Natural killer cell (primary cell): ENCODE data around the gene OSGEP. TPM values are rescaled to one million over a fixed set of nuclear protein-coding genes. Genes with fewer than 3 reads are reported as not detected.

Experiments
- ATAC-seq, 3 donors: fragments of 150-1000 bp in 2 of 3; fragments of 200-7000 bp in 1 of 3; cut with Tn5 transposase; 1 replicate in 1 of 3; 2 replicates in 2 of 3; pipeline ENCODE4 v1.10.0; 2021; ENCODE audit warnings: mild to moderate bottlenecking in 2 of 3, moderate library complexity in 2 of 3
- DNase-seq, 2 donors: peaks; one replicate each; pipeline versions ENCODE4 v3.0.0 to v3.0.0-alpha.2; 2013 to 2021; ENCODE audit warnings: mixed read lengths in 1 of 2
- H3K27ac ChIP-seq: one replicate; pipeline ENCODE4 v1.5.1; 2013; ENCODE audit warnings: mild to moderate bottlenecking, low read length
- H3K27me3 ChIP-seq: one replicate; pipeline ENCODE4 v1.6.1; 2013; ENCODE audit warnings: low read length; ENCODE audit not compliant: control insufficient read depth, insufficient read depth
- H3K36me3 ChIP-seq: one replicate; pipeline ENCODE4 v1.6.1; 2013; ENCODE audit warnings: low read length; ENCODE audit not compliant: control insufficient read depth, insufficient read depth
- H3K4me1 ChIP-seq: one replicate; pipeline ENCODE4 v1.6.1; 2013; ENCODE audit warnings: low read length; ENCODE audit not compliant: control insufficient read depth, insufficient read depth
- H3K4me3 ChIP-seq: one replicate; pipeline ENCODE4 v1.5.1; 2013; ENCODE audit warnings: low read length
- H3K9me3 ChIP-seq: one replicate; pipeline ENCODE4 v1.6.1; 2013; ENCODE audit warnings: low read length; ENCODE audit not compliant: control insufficient read depth, insufficient read depth
- H3K27ac Mint-ChIP-seq, 2 donors: one replicate each; pipeline ENCODE4 v1.8.0; 2022; ENCODE audit warnings: mild to moderate bottlenecking in 2 of 2, mixed read lengths in 2 of 2, moderate library complexity in 1 of 2
- H3K27me3 Mint-ChIP-seq, 2 donors: one replicate each; pipeline ENCODE4 v1.8.0; 2022; ENCODE audit warnings: low read depth in 2 of 2, mixed read lengths in 2 of 2
- H3K36me3 Mint-ChIP-seq: one replicate; pipeline ENCODE4 v1.8.0; 2022; ENCODE audit warnings: mixed read lengths
- H3K4me1 Mint-ChIP-seq, 2 donors: one replicate each; pipeline ENCODE4 v1.8.0; 2022; ENCODE audit warnings: mixed read lengths in 2 of 2
- H3K4me3 Mint-ChIP-seq: one replicate; pipeline ENCODE4 v1.8.0; 2022; ENCODE audit warnings: mild to moderate bottlenecking, moderate library complexity, mixed read lengths
- H3K9me3 Mint-ChIP-seq, 2 donors: one replicate each; pipeline ENCODE4 v1.8.0; 2022; ENCODE audit warnings: mixed read lengths in 2 of 2
- WGBS: methylation state at CpG from one replicate; pipeline ENCODE4 v1.1.7; 2013; ENCODE audit warnings: missing lambda C conversion rate; ENCODE audit not compliant: insufficient coverage; 5-methylcytosine and 5-hydroxymethylcytosine counted together
- intact Hi-C: fragments of 100-400 bp; cut with micrococcal nuclease; formaldehyde crosslinking; loops from one replicate; pipeline ENCODE4 v1.14.2; 2022
- total RNA-seq, 4 donors: library from RNA; stranded (reverse); fragments of 120-200 nt in 1 of 4; gene quantifications; one replicate each; pipeline versions ENCODE4 v1.2.3 to v1.2.4, GENCODE V29; 2013 to 2022
- TF ChIP-seq, protein P1 (sequence below): fragments of 200-600 bp; IDR thresholded peaks from one replicate; pipeline ENCODE4 v1.8.0; 2022; ENCODE audit warnings: antibody characterized with exemption

OSGEP gene
- total RNA-seq, 3 donors from 2014 or later (not counting 1 experiment from before 2014, with no cell fraction given): 60.1 to 65.4 (median 63.3) TPM

DNA sequence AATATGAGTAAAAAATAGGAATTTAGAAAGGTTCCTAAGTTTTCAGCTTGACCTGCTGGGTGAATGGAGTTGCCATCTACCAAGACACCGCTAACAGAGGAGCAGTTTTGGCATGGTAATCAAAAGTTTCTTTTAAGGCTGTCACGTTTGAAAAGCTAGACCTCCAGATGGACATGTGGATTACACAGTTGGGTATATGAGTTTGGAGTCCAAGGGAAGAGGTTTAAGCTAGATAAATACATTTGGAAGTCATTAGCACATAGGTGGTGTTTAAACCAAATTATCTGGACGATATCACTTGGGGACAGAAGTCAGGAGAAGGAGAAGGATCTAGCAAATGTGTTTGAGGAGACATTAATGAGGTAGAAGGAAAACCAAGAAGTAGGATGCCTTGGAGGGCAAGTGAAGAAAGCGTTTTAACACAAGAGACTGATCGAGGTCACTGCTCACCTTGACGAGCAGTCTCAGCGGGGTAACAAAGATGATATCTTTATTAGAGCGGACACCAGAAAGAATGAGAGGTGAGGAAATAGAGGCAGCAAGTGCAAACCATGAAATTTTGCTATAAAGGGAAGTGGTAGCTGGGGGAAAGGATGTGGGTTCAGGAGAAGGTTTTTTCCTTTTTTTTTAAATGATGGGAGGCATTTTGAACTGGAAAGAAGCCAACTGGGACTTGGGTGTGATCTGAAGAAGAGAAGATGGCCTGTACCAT, 32.2 kb upstream of the OSGEP start:
- Mint-ChIP-seq H3K4me1 (peaks cover 38 to 40% of the 10 kb centered on the region in 2 donors), H3K27ac (peak overlapping the region; percentile 62 to 76), H3K9me3 (no peaks in the 10 kb centered on the region), H3K4me3 (peak overlapping the region; percentile 19), H3K36me3 (no peaks in the 10 kb centered on the region), H3K27me3 (no peaks in the 10 kb centered on the region)
- 29% methylated on average over 8 of the region's 8 CpGs for WGBS
- no peaks in the 10 kb centered on the region for H3K27me3 ChIP-seq
- no peak overlapping the region for H3K4me3 ChIP-seq
- ATAC-seq (peak in 1 of 3 donors; percentile 38), DNase-seq (peak in 1 of 2 donors; percentile 40)
- H3K9me3 ChIP-seq: no peaks in the 10 kb centered on the region
- TF ChIP-seq, protein P1, sequence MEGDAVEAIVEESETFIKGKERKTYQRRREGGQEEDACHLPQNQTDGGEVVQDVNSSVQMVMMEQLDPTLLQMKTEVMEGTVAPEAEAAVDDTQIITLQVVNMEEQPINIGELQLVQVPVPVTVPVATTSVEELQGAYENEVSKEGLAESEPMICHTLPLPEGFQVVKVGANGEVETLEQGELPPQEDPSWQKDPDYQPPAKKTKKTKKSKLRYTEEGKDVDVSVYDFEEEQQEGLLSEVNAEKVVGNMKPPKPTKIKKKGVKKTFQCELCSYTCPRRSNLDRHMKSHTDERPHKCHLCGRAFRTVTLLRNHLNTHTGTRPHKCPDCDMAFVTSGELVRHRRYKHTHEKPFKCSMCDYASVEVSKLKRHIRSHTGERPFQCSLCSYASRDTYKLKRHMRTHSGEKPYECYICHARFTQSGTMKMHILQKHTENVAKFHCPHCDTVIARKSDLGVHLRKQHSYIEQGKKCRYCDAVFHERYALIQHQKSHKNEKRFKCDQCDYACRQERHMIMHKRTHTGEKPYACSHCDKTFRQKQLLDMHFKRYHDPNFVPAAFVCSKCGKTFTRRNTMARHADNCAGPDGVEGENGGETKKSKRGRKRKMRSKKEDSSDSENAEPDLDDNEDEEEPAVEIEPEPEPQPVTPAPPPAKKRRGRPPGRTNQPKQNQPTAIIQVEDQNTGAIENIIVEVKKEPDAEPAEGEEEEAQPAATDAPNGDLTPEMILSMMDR: no peak
- intact Hi-C loops: no loop called here
- peaks cover 27% of the 10 kb centered on the region for H3K4me1 ChIP-seq
- H3K36me3 ChIP-seq: no peaks in the 10 kb centered on the region
- H3K27ac ChIP-seq: no peak overlapping the region

DNA sequence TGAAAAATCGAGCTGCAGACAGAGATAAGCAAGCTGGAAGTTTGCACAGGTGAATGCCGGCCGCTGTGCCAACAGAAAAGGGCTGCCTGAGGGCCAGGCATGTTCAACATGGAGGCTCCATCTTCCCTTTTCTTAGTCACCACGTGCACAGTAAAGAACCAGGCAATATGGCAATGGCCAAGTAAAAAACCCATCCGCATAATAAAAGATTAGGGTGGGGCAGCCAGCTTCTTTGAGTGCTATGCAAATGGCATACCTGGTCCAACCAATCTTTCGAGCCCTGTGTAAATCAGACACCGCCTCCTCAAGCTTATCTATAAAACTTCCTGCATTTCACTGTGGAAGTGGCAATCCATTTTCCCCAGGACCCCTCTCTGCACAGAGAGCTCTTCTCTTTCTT, 31.3 kb upstream of the OSGEP start:
- intact Hi-C loops: no loop called here
- Histone ChIP-seq H3K27me3 (no peaks in the 10 kb centered on the region), H3K9me3 (no peaks in the 10 kb centered on the region), H3K4me1 (peaks cover 27% of the 10 kb centered on the region), H3K4me3 (no peak overlapping the region), H3K27ac (no peak overlapping the region), H3K36me3 (no peaks in the 10 kb centered on the region)
- Mint-ChIP-seq H3K4me3 (no peak overlapping the region), H3K9me3 (no peaks in the 10 kb centered on the region), H3K27ac (no peak overlapping the region), H3K4me1 (peaks cover 32 to 34% of the 10 kb centered on the region in 2 donors), H3K27me3 (no peaks in the 10 kb centered on the region), H3K36me3 (no peaks in the 10 kb centered on the region)
- ATAC-seq (no peak), DNase-seq (no peak)
- 81% methylated on average over 7 of the region's 7 CpGs for WGBS
- TF ChIP-seq, protein P1: no peak

DNA sequence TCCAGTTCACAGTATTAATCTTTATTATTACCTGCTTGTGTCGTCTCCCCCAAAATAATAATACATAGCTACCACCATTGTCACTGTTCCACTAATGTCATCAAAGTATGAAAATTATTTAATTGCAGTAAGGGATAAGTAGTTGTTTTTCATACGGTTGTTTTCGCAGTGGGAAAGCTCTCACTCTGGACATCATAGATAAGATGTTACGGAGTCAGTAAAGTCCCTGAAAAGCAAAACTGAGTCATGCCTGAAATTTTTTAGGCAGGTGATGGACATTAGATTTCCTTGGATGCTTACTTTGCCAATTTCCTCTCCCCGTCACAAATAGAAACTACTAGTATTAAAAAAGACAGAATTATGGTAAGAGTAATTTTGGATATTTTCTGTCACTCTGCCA, 27.8 kb upstream of the OSGEP start:
- Histone ChIP-seq H3K4me3 (no peak overlapping the region), H3K27ac (no peak overlapping the region), H3K36me3 (peaks cover 9% of the 10 kb centered on the region), H3K4me1 (peaks cover 19% of the 10 kb centered on the region), H3K9me3 (no peaks in the 10 kb centered on the region), H3K27me3 (no peaks in the 10 kb centered on the region)
- TF ChIP-seq, protein P1: no peak
- Mint-ChIP-seq H3K9me3 (no peaks in the 10 kb centered on the region), H3K4me1 (peaks cover 24 to 29% of the 10 kb centered on the region in 2 donors), H3K4me3 (no peak overlapping the region), H3K27me3 (no peaks in the 10 kb centered on the region), H3K27ac (no peak overlapping the region), H3K36me3 (no peaks in the 10 kb centered on the region)
- WGBS: 100% methylated on average over 3 of the region's 5 CpGs
- ATAC-seq (no peak), DNase-seq (no peak)
- intact Hi-C loops: no loop called here

DNA sequence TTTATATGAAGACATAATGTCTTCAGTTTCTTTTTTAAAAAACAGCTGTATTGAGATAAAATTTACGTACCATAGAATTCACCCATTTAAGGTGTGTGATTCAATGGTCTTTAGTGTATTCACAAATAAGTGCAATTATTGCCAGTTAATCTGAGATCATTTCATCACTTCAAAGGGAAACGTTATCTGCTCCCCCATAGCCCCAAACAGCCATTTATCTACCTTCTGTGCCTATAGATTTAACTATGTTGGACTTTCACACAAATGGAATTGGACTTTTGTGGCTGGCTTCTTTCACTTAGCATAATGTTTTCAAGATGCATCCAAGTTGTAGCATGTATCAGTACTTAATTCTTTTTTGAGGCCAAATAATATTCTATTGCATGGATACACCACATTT, 24.3 kb upstream of the OSGEP start:
- H3K27ac ChIP-seq: peak overlapping the region; percentile 12
- H3K27ac Mint-ChIP-seq: peak overlapping the region; percentile 82 to 85
- DNase-seq (no peak), ATAC-seq (no peak)
- H3K4me3 Mint-ChIP-seq: no peak overlapping the region
- H3K4me1 ChIP-seq: peaks cover 28% of the 10 kb centered on the region
- H3K9me3 ChIP-seq: no peaks in the 10 kb centered on the region
- no peaks in the 10 kb centered on the region for H3K9me3 Mint-ChIP-seq
- 100% methylated on average over 1 of the region's 2 CpGs for WGBS
- TF ChIP-seq, protein P1: no peak
- peaks cover 32 to 39% of the 10 kb centered on the region in 2 donors for H3K4me1 Mint-ChIP-seq
- intact Hi-C loops: no loop called here
- peaks cover 39% of the 10 kb centered on the region for H3K36me3 ChIP-seq
- H3K27me3 ChIP-seq: no peaks in the 10 kb centered on the region
- no peak overlapping the region for H3K4me3 ChIP-seq
- peaks cover 14% of the 10 kb centered on the region for H3K36me3 Mint-ChIP-seq
- H3K27me3 Mint-ChIP-seq: no peaks in the 10 kb centered on the region
